ENCODE results near the gene PTTG1. TPM values are rescaled to one million over a fixed set of nuclear protein-coding genes. Genes with fewer than 3 reads are reported as not detected.

PTTG1 gene
- polyA plus RNA-seq, 1 donor from 2014 or later, result 19.1 TPM

GRCh38 chr5:160437271-160437670 lies 15.6 kb downstream of the PTTG1 start:
- H3K27ac Mint-ChIP-seq, result no peak overlapping the region
- H3K36me3 Mint-ChIP-seq, result no peaks in the 10 kb centered on the region
- H3K27me3 Mint-ChIP-seq, result no peaks in the 10 kb centered on the region
- no peak overlapping the region for H3K4me3 Mint-ChIP-seq
- H3K9me3 Mint-ChIP-seq, result no peaks in the 10 kb centered on the region
- H3K4me1 Mint-ChIP-seq, result peaks cover 22 to 30% (median 24%) of the 10 kb centered on the region in 3 donors

GRCh38 chr5:160438316-160439204 lies 16.9 kb downstream of the PTTG1 start:
- H3K27ac Mint-ChIP-seq, result peak overlapping the region in 2 of 3 donors; percentile 16 to 39
- no peaks in the 10 kb centered on the region for H3K27me3 Mint-ChIP-seq
- peak overlapping the region; percentile 83 to 96 (median 90) for H3K4me3 Mint-ChIP-seq
- no peaks in the 10 kb centered on the region for H3K9me3 Mint-ChIP-seq
- H3K36me3 Mint-ChIP-seq, result no peaks in the 10 kb centered on the region
- peaks cover 15 to 21% (median 21%) of the 10 kb centered on the region in 3 donors for H3K4me1 Mint-ChIP-seq

GRCh38 chr5:160439205-160439600 lies 17.5 kb downstream of the PTTG1 start:
- Mint-ChIP-seq H3K36me3 (no peaks in the 10 kb centered on the region), H3K9me3 (no peaks in the 10 kb centered on the region), H3K4me3 (peak overlapping the region; percentile 83 to 96 (median 90)), H3K27ac (peak overlapping the region; percentile 16 to 94 (median 39)), H3K4me1 (peaks cover 11 to 15% (median 14%) of the 10 kb centered on the region in 3 donors), H3K27me3 (no peaks in the 10 kb centered on the region)

GRCh38 chr5:160441311-160441781 lies 19.7 kb downstream of the PTTG1 start:
- no peaks in the 10 kb centered on the region for H3K9me3 Mint-ChIP-seq
- peaks cover 5 to 7% (median 7%) of the 10 kb centered on the region in 3 donors for H3K4me1 Mint-ChIP-seq
- H3K36me3 Mint-ChIP-seq, result no peaks in the 10 kb centered on the region
- H3K27ac Mint-ChIP-seq, result no peak overlapping the region
- no peak overlapping the region for H3K4me3 Mint-ChIP-seq
- no peaks in the 10 kb centered on the region for H3K27me3 Mint-ChIP-seq

- Mint-ChIP-seq H3K9me3 (no peaks in the 10 kb centered on the region), H3K4me1 (peaks cover 5 to 7% (median 6%) of the 10 kb centered on the region in 3 donors), H3K4me3 (no peak overlapping the region), H3K27ac (peak overlapping the region in 1 of 3 donors; percentile 38), H3K27me3 (no peaks in the 10 kb centered on the region), H3K36me3 (no peaks in the 10 kb centered on the region)
These were observed 21.3 kb downstream of the PTTG1 start for GRCh38 chr5:160442824-160443431.

GRCh38 chr5:160444407-160444806 lies 22.8 kb downstream of the PTTG1 start:
- H3K9me3 Mint-ChIP-seq, result no peaks in the 10 kb centered on the region
- peaks cover 0 to 1% (median 1%) of the 10 kb centered on the region in 3 donors for H3K4me1 Mint-ChIP-seq
- no peaks in the 10 kb centered on the region for H3K27me3 Mint-ChIP-seq
- no peaks in the 10 kb centered on the region for H3K36me3 Mint-ChIP-seq
- H3K4me3 Mint-ChIP-seq, result no peak overlapping the region
- no peak overlapping the region for H3K27ac Mint-ChIP-seq

GRCh38 chr5:160445132-160445531 lies 23.5 kb downstream of the PTTG1 start:
- Mint-ChIP-seq H3K27me3 (no peaks in the 10 kb centered on the region), H3K9me3 (no peaks in the 10 kb centered on the region), H3K27ac (no peak overlapping the region), H3K4me3 (no peak overlapping the region), H3K36me3 (no peaks in the 10 kb centered on the region), H3K4me1 (peaks cover 0 to 1% (median 0%) of the 10 kb centered on the region in 3 donors)

- no peak overlapping the region for H3K27ac Mint-ChIP-seq
- H3K36me3 Mint-ChIP-seq, result no peaks in the 10 kb centered on the region
- no peaks in the 10 kb centered on the region for H3K27me3 Mint-ChIP-seq
- H3K4me1 Mint-ChIP-seq, result peaks cover 0 to 4% (median 3%) of the 10 kb centered on the region in 3 donors
- no peak overlapping the region for H3K4me3 Mint-ChIP-seq
- no peaks in the 10 kb centered on the region for H3K9me3 Mint-ChIP-seq
These were observed 24.1 kb downstream of the PTTG1 start for GRCh38 chr5:160445751-160446150.

- H3K9me3 Mint-ChIP-seq, result no peaks in the 10 kb centered on the region
- H3K27me3 Mint-ChIP-seq, result no peaks in the 10 kb centered on the region
- H3K36me3 Mint-ChIP-seq, result no peaks in the 10 kb centered on the region
- H3K4me1 Mint-ChIP-seq, result peaks cover 3 to 10% (median 4%) of the 10 kb centered on the region in 3 donors
- no peak overlapping the region for H3K4me3 Mint-ChIP-seq
- H3K27ac Mint-ChIP-seq, result no peak overlapping the region
These were observed 27.2 kb downstream of the PTTG1 start for GRCh38 chr5:160448886-160449285.

- no peaks in the 10 kb centered on the region for H3K36me3 Mint-ChIP-seq
- no peaks in the 10 kb centered on the region for H3K9me3 Mint-ChIP-seq
- peaks cover 2 to 10% (median 4%) of the 10 kb centered on the region in 3 donors for H3K4me1 Mint-ChIP-seq
- H3K27me3 Mint-ChIP-seq, result peaks cover 2% of the 10 kb centered on the region
- H3K4me3 Mint-ChIP-seq, result peak overlapping the region in 1 of 4 donors; percentile 31
- no peak overlapping the region for H3K27ac Mint-ChIP-seq
These were observed 27.8 kb downstream of the PTTG1 start for GRCh38 chr5:160449458-160449857.

- H3K27me3 Mint-ChIP-seq, result peaks cover 4% of the 10 kb centered on the region
- no peak overlapping the region for H3K27ac Mint-ChIP-seq
- no peaks in the 10 kb centered on the region for H3K9me3 Mint-ChIP-seq
- H3K4me3 Mint-ChIP-seq, result peak overlapping the region in 2 of 4 donors; percentile 23 to 38
- H3K36me3 Mint-ChIP-seq, result no peaks in the 10 kb centered on the region
- H3K4me1 Mint-ChIP-seq, result peaks cover 2 to 10% (median 4%) of the 10 kb centered on the region in 3 donors
These were observed 28.7 kb downstream of the PTTG1 start for GRCh38 chr5:160450164-160450932.

- Mint-ChIP-seq H3K27ac (no peak overlapping the region), H3K36me3 (no peaks in the 10 kb centered on the region), H3K4me1 (peaks cover 3 to 11% (median 4%) of the 10 kb centered on the region in 3 donors), H3K9me3 (no peaks in the 10 kb centered on the region), H3K4me3 (no peak overlapping the region), H3K27me3 (peaks cover 7% of the 10 kb centered on the region)
These were observed 29.6 kb downstream of the PTTG1 start for GRCh38 chr5:160451281-160451680.

- no peaks in the 10 kb centered on the region for H3K36me3 Mint-ChIP-seq
- no peaks in the 10 kb centered on the region for H3K9me3 Mint-ChIP-seq
- peaks cover 3 to 11% (median 4%) of the 10 kb centered on the region in 3 donors for H3K4me1 Mint-ChIP-seq
- peaks cover 7% of the 10 kb centered on the region for H3K27me3 Mint-ChIP-seq
- no peak overlapping the region for H3K4me3 Mint-ChIP-seq
- H3K27ac Mint-ChIP-seq, result no peak overlapping the region
These were observed 30.4 kb downstream of the PTTG1 start for GRCh38 chr5:160452036-160452435.

- Mint-ChIP-seq H3K27me3 (peaks cover 7% of the 10 kb centered on the region), H3K27ac (peak overlapping the region in 1 of 3 donors; percentile 6)
These were observed 31.1 kb downstream of the PTTG1 start for GRCh38 chr5:160452795-160453194.

GRCh38 chr5:160453751-160454150 lies 32.1 kb downstream of the PTTG1 start:
- H3K27ac Mint-ChIP-seq, result no peak overlapping the region
- H3K4me1 Mint-ChIP-seq, result peaks cover 3 to 11% (median 4%) of the 10 kb centered on the region in 3 donors
- peaks cover 7% of the 10 kb centered on the region for H3K27me3 Mint-ChIP-seq
- no peaks in the 10 kb centered on the region for H3K9me3 Mint-ChIP-seq
- H3K36me3 Mint-ChIP-seq, result no peaks in the 10 kb centered on the region
- no peak overlapping the region for H3K4me3 Mint-ChIP-seq

More at GRCh38 chr5:160452795-160453194, 31.1 kb downstream of the PTTG1 start:
- no peaks in the 10 kb centered on the region for H3K9me3 Mint-ChIP-seq
- peaks cover 3 to 11% (median 4%) of the 10 kb centered on the region in 3 donors for H3K4me1 Mint-ChIP-seq
- H3K36me3 Mint-ChIP-seq, result no peaks in the 10 kb centered on the region
- no peak overlapping the region for H3K4me3 Mint-ChIP-seq

Measured in IgD-negative memory B cell (primary cell).